Liver (tissue), 3 donors: ENCODE results near the gene BMP8A.

Experiments
- GABPA ChIP-seq, 2 donors: IDR thresholded peaks in 1 of 2; conservative IDR thresholded peaks in 1 of 2; 2 replicates each; pipeline ENCODE4 v1.6.1; 2016; ENCODE audit warnings: antibody characterized with exemption in 2 of 2, mild to moderate bottlenecking in 1 of 2, moderate library complexity in 1 of 2
- TAF1 ChIP-seq: conservative IDR thresholded peaks from 2 replicates; pipeline ENCODE4 v1.6.1; 2016; ENCODE audit warnings: antibody characterized with exemption, mild to moderate bottlenecking
- TF ChIP-seq, protein P1 (sequence below): fragments of 150-350 bp; IDR thresholded peaks from 2 replicates; pipeline ENCODE4 v1.5.1; 2017; ENCODE audit warnings: improper control_type of control experiment, low read depth, low read length; ENCODE audit not compliant: missing input control
- TF ChIP-seq, protein P2 (sequence below): IDR thresholded peaks from 2 replicates; pipeline ENCODE4 v1.6.1; 2016; ENCODE audit warnings: antibody characterized with exemption, mild to moderate bottlenecking
- donor health status: healthy.
- donor health status: healthy.

DNA sequence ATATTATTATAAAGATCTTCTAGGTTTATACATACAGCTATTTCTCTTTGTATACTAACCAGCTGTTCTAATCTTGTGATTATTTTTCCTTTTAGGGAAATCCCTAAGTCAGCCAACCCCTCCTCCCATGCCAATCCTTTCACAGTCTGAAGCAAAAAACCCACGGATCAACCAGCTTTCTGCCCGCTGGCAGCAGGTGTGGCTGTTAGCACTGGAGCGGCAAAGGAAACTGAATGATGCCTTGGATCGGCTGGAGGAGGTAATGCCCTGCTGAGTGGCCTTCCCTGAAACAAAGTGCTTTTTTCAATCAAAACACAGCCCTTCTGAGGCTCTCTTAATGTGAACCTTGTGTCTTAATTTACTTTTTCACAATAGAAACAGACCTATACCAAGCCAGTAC is 32.4 kb upstream of the BMP8A start:
- TF ChIP-seq, protein P1, sequence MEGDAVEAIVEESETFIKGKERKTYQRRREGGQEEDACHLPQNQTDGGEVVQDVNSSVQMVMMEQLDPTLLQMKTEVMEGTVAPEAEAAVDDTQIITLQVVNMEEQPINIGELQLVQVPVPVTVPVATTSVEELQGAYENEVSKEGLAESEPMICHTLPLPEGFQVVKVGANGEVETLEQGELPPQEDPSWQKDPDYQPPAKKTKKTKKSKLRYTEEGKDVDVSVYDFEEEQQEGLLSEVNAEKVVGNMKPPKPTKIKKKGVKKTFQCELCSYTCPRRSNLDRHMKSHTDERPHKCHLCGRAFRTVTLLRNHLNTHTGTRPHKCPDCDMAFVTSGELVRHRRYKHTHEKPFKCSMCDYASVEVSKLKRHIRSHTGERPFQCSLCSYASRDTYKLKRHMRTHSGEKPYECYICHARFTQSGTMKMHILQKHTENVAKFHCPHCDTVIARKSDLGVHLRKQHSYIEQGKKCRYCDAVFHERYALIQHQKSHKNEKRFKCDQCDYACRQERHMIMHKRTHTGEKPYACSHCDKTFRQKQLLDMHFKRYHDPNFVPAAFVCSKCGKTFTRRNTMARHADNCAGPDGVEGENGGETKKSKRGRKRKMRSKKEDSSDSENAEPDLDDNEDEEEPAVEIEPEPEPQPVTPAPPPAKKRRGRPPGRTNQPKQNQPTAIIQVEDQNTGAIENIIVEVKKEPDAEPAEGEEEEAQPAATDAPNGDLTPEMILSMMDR: no peak
- TF ChIP-seq, protein P2, sequence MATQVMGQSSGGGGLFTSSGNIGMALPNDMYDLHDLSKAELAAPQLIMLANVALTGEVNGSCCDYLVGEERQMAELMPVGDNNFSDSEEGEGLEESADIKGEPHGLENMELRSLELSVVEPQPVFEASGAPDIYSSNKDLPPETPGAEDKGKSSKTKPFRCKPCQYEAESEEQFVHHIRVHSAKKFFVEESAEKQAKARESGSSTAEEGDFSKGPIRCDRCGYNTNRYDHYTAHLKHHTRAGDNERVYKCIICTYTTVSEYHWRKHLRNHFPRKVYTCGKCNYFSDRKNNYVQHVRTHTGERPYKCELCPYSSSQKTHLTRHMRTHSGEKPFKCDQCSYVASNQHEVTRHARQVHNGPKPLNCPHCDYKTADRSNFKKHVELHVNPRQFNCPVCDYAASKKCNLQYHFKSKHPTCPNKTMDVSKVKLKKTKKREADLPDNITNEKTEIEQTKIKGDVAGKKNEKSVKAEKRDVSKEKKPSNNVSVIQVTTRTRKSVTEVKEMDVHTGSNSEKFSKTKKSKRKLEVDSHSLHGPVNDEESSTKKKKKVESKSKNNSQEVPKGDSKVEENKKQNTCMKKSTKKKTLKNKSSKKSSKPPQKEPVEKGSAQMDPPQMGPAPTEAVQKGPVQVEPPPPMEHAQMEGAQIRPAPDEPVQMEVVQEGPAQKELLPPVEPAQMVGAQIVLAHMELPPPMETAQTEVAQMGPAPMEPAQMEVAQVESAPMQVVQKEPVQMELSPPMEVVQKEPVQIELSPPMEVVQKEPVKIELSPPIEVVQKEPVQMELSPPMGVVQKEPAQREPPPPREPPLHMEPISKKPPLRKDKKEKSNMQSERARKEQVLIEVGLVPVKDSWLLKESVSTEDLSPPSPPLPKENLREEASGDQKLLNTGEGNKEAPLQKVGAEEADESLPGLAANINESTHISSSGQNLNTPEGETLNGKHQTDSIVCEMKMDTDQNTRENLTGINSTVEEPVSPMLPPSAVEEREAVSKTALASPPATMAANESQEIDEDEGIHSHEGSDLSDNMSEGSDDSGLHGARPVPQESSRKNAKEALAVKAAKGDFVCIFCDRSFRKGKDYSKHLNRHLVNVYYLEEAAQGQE: no peak
- TF ChIP-seq TAF1 (no peak), GABPA (IDR thresholded peaks at IDR 0.05 in 1 of 2, conservative IDR thresholded peaks at IDR 0.05 in 1 of 2) (no peak)
